Testis (tissue), 2 donors: ENCODE results near the gene KIF14.

Experiments
- POLR2A ChIP-seq: fragments of 450-650 bp; IDR thresholded peaks from one replicate; pipeline ENCODE4 v1.6.1; 2017; ENCODE audit warnings: antibody characterized with exemption, mild to moderate bottlenecking, moderate library complexity
- TF ChIP-seq, protein P1 (sequence below), 3 experiments: fragments of 450-650 bp in 2 of 3; fragments of 200-600 bp in 1 of 3; sonication (generic) in 1 of 3; IDR thresholded peaks; one replicate each; pipeline ENCODE4 v1.5.1; 2016 to 2019; ENCODE audit warnings: antibody characterized with exemption in 3 of 3, mild to moderate bottlenecking in 2 of 3, moderate library complexity in 1 of 3

DNA sequence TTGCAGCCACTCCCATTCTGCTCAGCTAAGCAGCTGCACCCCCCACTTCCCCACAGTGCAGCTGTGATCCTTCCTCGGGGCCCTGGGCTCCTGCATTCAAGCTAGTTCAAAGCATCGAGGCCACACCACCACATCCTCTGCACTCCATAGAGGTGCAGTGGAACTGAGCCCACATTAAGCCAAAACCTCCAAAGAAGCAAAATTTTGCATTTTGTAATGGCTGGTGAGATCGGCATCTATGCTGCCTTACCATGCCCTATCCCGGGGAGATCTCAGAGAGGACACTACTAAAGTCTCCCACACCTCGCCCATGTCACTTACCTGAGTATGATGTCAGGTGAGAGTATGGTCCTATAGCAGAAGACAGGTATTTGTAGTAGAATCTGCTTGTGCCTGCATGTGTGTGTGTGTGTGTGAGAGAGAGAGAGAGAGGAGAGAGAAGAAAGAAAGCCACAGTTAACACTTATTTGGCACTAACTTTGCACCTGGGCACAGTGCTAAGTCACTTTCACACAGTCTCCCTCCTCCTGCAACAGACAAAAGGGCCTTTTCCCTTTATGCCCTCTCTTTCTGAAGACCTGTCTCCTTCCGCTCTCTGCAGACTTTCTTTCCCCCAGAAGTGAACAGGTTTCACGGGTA is 89.8 kb downstream of the KIF14 start:
- TF ChIP-seq POLR2A, result no peak
- TF ChIP-seq, protein P1, sequence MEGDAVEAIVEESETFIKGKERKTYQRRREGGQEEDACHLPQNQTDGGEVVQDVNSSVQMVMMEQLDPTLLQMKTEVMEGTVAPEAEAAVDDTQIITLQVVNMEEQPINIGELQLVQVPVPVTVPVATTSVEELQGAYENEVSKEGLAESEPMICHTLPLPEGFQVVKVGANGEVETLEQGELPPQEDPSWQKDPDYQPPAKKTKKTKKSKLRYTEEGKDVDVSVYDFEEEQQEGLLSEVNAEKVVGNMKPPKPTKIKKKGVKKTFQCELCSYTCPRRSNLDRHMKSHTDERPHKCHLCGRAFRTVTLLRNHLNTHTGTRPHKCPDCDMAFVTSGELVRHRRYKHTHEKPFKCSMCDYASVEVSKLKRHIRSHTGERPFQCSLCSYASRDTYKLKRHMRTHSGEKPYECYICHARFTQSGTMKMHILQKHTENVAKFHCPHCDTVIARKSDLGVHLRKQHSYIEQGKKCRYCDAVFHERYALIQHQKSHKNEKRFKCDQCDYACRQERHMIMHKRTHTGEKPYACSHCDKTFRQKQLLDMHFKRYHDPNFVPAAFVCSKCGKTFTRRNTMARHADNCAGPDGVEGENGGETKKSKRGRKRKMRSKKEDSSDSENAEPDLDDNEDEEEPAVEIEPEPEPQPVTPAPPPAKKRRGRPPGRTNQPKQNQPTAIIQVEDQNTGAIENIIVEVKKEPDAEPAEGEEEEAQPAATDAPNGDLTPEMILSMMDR (IDR thresholded peaks at IDR 0.05), result no peak
